Mesenchymal stem cell (in vitro differentiated cells and primary cell): ENCODE data around the gene CCDC171.

Source experiments
- DNase-seq: peaks from one replicate; pipeline ENCODE4 v3.0.0-alpha.2; 2013
- H2AFZ ChIP-seq: one replicate; pipeline ENCODE4 v1.6.1; 2013; ENCODE audit warnings: low read depth, mild to moderate bottlenecking, control low read depth, inconsistent platforms, low read length, moderate library complexity
- H2AK5ac ChIP-seq: 2 replicates; pipeline ENCODE4 v1.6.1; 2013; ENCODE audit warnings: low read length, moderate library complexity, mild to moderate bottlenecking, inconsistent platforms; ENCODE audit not compliant: severe bottlenecking
- H2BK120ac ChIP-seq: one replicate; pipeline ENCODE4 v1.6.1; 2013; ENCODE audit warnings: low read depth, mild to moderate bottlenecking, inconsistent platforms, low read length, moderate library complexity
- H2BK12ac ChIP-seq, 2 experiments: one replicate each; pipeline ENCODE4 v1.6.1; 2013; ENCODE audit warnings: inconsistent platforms in 2 of 2, low read length in 2 of 2, mild to moderate bottlenecking in 2 of 2, moderate library complexity in 2 of 2, control low read depth in 1 of 2
- H2BK15ac ChIP-seq: one replicate; pipeline ENCODE4 v1.6.1; 2013; ENCODE audit warnings: mild to moderate bottlenecking, low read depth, inconsistent platforms; ENCODE audit not compliant: poor library complexity, severe bottlenecking
- H2BK5ac ChIP-seq: 2 replicates; pipeline ENCODE4 v1.6.1; 2013; ENCODE audit warnings: low read depth, mild to moderate bottlenecking, low read length, control low read depth, inconsistent platforms; ENCODE audit not compliant: poor library complexity, severe bottlenecking
- H3K14ac ChIP-seq, 2 experiments: one replicate each; pipeline ENCODE4 v1.6.1; 2013; ENCODE audit warnings: inconsistent platforms in 2 of 2, low read length in 2 of 2, control low read depth in 1 of 2, mild to moderate bottlenecking in 1 of 2, moderate library complexity in 1 of 2
- H3K18ac ChIP-seq, 2 experiments: one replicate each; pipeline ENCODE4 v1.6.1; 2013; ENCODE audit warnings: inconsistent platforms in 2 of 2, low read length in 2 of 2, control low read depth in 1 of 2, low read depth in 1 of 2, mild to moderate bottlenecking in 1 of 2
- H3K23ac ChIP-seq, 2 experiments: one replicate each; pipeline ENCODE4 v1.6.1; 2013; ENCODE audit warnings: inconsistent platforms in 2 of 2, low read length in 2 of 2, mild to moderate bottlenecking in 2 of 2, moderate library complexity in 2 of 2, control low read depth in 1 of 2
- H3K27ac ChIP-seq: 2 replicates; pipeline ENCODE4 v1.5.1; 2013; ENCODE audit warnings: mild to moderate bottlenecking, moderate library complexity, low read length, control low read depth, inconsistent platforms; ENCODE audit not compliant: poor library complexity, severe bottlenecking
- H3K27me3 ChIP-seq, 2 experiments: 2 replicates each; pipeline versions ENCODE4 v1.6.1 to v1.7.0; 2013; ENCODE audit warnings: low read length in 2 of 2, mild to moderate bottlenecking in 2 of 2, moderate library complexity in 2 of 2, control low read depth in 1 of 2, inconsistent platforms in 1 of 2; ENCODE audit not compliant: control insufficient read depth in 1 of 2, insufficient read depth in 1 of 2
- H3K36me3 ChIP-seq, 2 experiments: 2 replicates each; pipeline versions ENCODE4 v1.6.1 to v1.7.0; 2013; ENCODE audit warnings: low read length in 2 of 2, control low read depth in 1 of 2, inconsistent platforms in 1 of 2, low read depth in 1 of 2, mild to moderate bottlenecking in 1 of 2; ENCODE audit not compliant: insufficient read depth in 2 of 2, control insufficient read depth in 1 of 2
- H3K4ac ChIP-seq, 2 experiments: one replicate each; pipeline ENCODE4 v1.6.1; 2013; ENCODE audit warnings: inconsistent platforms in 2 of 2, low read length in 2 of 2, mild to moderate bottlenecking in 2 of 2, moderate library complexity in 2 of 2, control low read depth in 1 of 2, low read depth in 1 of 2
- H3K4me1 ChIP-seq: 2 replicates; pipeline ENCODE4 v1.6.1; 2013; ENCODE audit warnings: low read depth, low read length, control low read depth; ENCODE audit not compliant: control insufficient read depth, insufficient read depth
- H3K4me2 ChIP-seq: 2 replicates; pipeline ENCODE4 v1.6.1; 2013; ENCODE audit warnings: low read length, mild to moderate bottlenecking, inconsistent platforms; ENCODE audit not compliant: poor library complexity, severe bottlenecking
- H3K4me3 ChIP-seq, 2 experiments: 2 replicates each; pipeline versions ENCODE4 v1.5.1 to v1.7.0; 2013; ENCODE audit warnings: low read length in 2 of 2, mild to moderate bottlenecking in 2 of 2, control low read depth in 1 of 2, low read depth in 1 of 2; ENCODE audit not compliant: insufficient read depth in 1 of 2
- H3K79me1 ChIP-seq: replicated peaks from 2 replicates; pipeline ENCODE4 v1.6.1; 2013; ENCODE audit warnings: mild to moderate bottlenecking, control low read depth, low read length, inconsistent platforms; ENCODE audit not compliant: poor library complexity, severe bottlenecking
- H3K9ac ChIP-seq: 2 replicates; pipeline ENCODE4 v1.7.0; 2013; ENCODE audit warnings: mild to moderate bottlenecking, low read length, moderate library complexity
- H3K9me3 ChIP-seq: 2 replicates; pipeline ENCODE4 v1.7.0; 2013; ENCODE audit warnings: mild to moderate bottlenecking, low read length; ENCODE audit not compliant: control insufficient read depth
- H4K8ac ChIP-seq: one replicate; pipeline ENCODE4 v1.6.1; 2013; ENCODE audit warnings: inconsistent platforms, mild to moderate bottlenecking, low read length, moderate library complexity
- H4K91ac ChIP-seq: one replicate; pipeline ENCODE4 v1.6.1; 2013; ENCODE audit warnings: mild to moderate bottlenecking, low read length, inconsistent platforms
- WGBS: methylation state at CpG from one replicate; pipeline ENCODE4 v1.1.7; 2013; ENCODE audit warnings: mixed read lengths; 5-methylcytosine and 5-hydroxymethylcytosine counted together

The CCDC171 gene

GRCh38 chr9:15901572-15901971 is 348.7 kb downstream of the CCDC171 start:
- Histone ChIP-seq H3K23ac (no peak overlapping the region), H3K14ac (no peak overlapping the region), H3K9ac (no peak overlapping the region), H4K8ac (no peak overlapping the region), H3K18ac (no peak overlapping the region), H3K4ac (no peak overlapping the region), H3K4me2 (no peak overlapping the region), H3K79me1 (no peaks in the 10 kb centered on the region), H2AK5ac (no peak overlapping the region), H2BK120ac (no peak overlapping the region), H3K4me1 (no peaks in the 10 kb centered on the region), H2BK12ac (no peak overlapping the region), H3K36me3 (no peaks in the 10 kb centered on the region), H3K9me3 (no peaks in the 10 kb centered on the region), H3K4me3 (no peak overlapping the region), H2BK5ac (no peak overlapping the region), H3K27me3 (no peaks in the 10 kb centered on the region), H4K91ac (no peak overlapping the region), H2AFZ (no peak overlapping the region), H2BK15ac (no peak overlapping the region), H3K27ac (no peak overlapping the region)
- WGBS = no CpG with 5 or more reads among the region's 1 CpG
- DNase-seq = no peak

- Histone ChIP-seq H2BK120ac (no peak overlapping the region), H2BK15ac (no peak overlapping the region), H3K36me3 (no peaks in the 10 kb centered on the region), H3K79me1 (no peaks in the 10 kb centered on the region), H3K9me3 (peaks cover 3% of the 10 kb centered on the region), H3K23ac (no peak overlapping the region), H4K8ac (no peak overlapping the region), H3K9ac (no peak overlapping the region), H4K91ac (no peak overlapping the region), H3K18ac (no peak overlapping the region), H2AFZ (no peak overlapping the region), H3K4me3 (no peak overlapping the region), H3K27ac (no peak overlapping the region), H3K14ac (no peak overlapping the region), H3K4ac (no peak overlapping the region), H2AK5ac (no peak overlapping the region), H3K4me1 (no peaks in the 10 kb centered on the region), H2BK5ac (no peak overlapping the region), H3K27me3 (no peaks in the 10 kb centered on the region), H3K4me2 (no peak overlapping the region), H2BK12ac (no peak overlapping the region)
- WGBS = 64% methylated on average over 3 of the region's 6 CpGs
- no peak for DNase-seq
These were observed 356.5 kb downstream of the CCDC171 start for GRCh38 chr9:15909297-15909696.

GRCh38 chr9:15915711-15916110 is 362.9 kb downstream of the CCDC171 start:
- no peak overlapping the region for H3K14ac ChIP-seq
- H3K27ac ChIP-seq = no peak overlapping the region
- no peaks in the 10 kb centered on the region for H3K27me3 ChIP-seq
- no peak overlapping the region for H3K4ac ChIP-seq
- peak overlapping the region in 1 of 2 experiments; percentile 23 for H3K4me3 ChIP-seq
- H4K91ac ChIP-seq = no peak overlapping the region
- H2AFZ ChIP-seq = no peak overlapping the region
- DNase-seq = peak; percentile 3
- no peak overlapping the region for H3K18ac ChIP-seq
- H2BK15ac ChIP-seq = no peak overlapping the region
- H2BK120ac ChIP-seq = no peak overlapping the region
- H3K9me3 ChIP-seq = peaks cover 31% of the 10 kb centered on the region
- H2AK5ac ChIP-seq = no peak overlapping the region
- H3K9ac ChIP-seq = no peak overlapping the region
- no peak overlapping the region for H2BK5ac ChIP-seq
- no peak overlapping the region for H4K8ac ChIP-seq
- H3K36me3 ChIP-seq = no peaks in the 10 kb centered on the region
- no peaks in the 10 kb centered on the region for H3K4me1 ChIP-seq
- no peak overlapping the region for H3K23ac ChIP-seq
- no peaks in the 10 kb centered on the region for H3K79me1 ChIP-seq
- H2BK12ac ChIP-seq = no peak overlapping the region
- H3K4me2 ChIP-seq = no peak overlapping the region

- Histone ChIP-seq H2BK12ac (no peak overlapping the region), H3K4ac (no peak overlapping the region), H3K18ac (no peak overlapping the region), H4K91ac (no peak overlapping the region), H2BK15ac (no peak overlapping the region), H3K4me1 (no peaks in the 10 kb centered on the region), H3K27me3 (no peaks in the 10 kb centered on the region), H4K8ac (no peak overlapping the region), H2BK120ac (no peak overlapping the region), H3K14ac (no peak overlapping the region), H3K79me1 (no peaks in the 10 kb centered on the region), H2BK5ac (no peak overlapping the region), H3K9ac (no peak overlapping the region), H3K27ac (no peak overlapping the region), H3K36me3 (no peaks in the 10 kb centered on the region), H2AK5ac (no peak overlapping the region), H2AFZ (no peak overlapping the region), H3K23ac (no peak overlapping the region), H3K4me2 (no peak overlapping the region), H3K4me3 (no peak overlapping the region), H3K9me3 (peaks cover 7% of the 10 kb centered on the region)
- no CpG with 5 or more reads among the region's 2 CpGs for WGBS
- no peak for DNase-seq
These were observed 374.3 kb downstream of the CCDC171 start for GRCh38 chr9:15927161-15927560.
